AG20443 (cell line): ENCODE measurements around the gene FAM13B.
"Not testable (repeated sequence)": the region's sequence is repeated elsewhere in the genome, so short reads cannot be mapped to it uniquely, and the experiment has no call there.

Experiments used
- DNase-seq: peaks from one replicate; pipeline ENCODE4 v3.0.0; 2012; ENCODE audit warnings: low spot score, mixed read lengths

FAM13B gene

DNA sequence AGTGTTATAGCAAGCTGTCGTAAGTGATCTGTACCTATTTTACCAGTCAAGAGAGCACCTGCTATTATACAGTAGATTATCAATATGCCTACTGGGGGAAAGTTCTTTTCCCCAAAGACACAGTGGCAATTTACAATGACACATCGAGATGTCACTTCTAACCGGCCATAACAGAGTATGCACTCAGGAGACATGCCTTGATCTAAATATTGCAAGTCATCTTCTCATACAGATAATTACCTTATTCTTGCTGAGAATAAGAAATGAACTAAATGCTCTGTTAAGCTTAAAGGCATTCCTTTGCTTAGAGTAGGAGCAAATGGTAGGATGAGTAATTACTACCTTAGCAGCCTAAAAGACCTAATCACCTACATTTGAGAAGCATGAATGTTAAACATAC, 72.1 kb downstream of the FAM13B start:
- no peak for DNase-seq

DNA sequence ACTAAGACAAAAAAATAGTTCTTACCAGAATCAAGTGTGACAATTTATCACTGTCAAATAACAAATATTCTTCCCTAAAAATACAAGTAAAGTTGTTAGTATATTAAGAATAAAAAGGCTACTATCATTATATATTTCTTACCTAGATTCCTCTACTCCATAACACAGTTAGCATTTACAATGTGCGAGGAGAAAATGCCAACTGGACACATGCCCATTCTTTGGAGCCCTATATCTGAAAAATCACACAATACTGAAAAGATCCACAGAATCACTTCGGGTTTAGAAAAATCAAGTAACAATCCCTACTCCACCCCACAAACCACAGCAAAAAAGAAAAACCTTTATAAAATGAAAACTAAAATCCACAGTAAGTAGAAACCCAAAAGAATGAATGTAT, 72.7 kb downstream of the FAM13B start:
- DNase-seq, result no peak

DNA sequence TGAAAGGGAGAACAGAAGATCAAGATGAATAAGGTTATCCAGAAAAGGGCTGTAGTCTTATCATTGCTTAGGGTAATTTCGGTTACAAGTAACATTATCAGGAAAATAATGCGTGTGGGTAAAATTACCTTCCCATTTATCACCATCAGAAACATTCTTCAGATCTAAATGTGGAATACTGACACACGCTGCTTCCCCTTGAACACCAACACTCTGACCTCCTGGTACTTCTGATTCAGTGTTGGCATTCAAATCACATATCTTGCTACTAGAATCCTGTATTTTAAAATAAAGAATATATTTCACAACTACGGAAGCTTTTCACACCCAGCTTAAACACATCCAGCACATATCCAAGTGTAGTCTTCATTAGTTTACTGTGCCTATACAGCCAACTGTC, 73.4 kb downstream of the FAM13B start:
- no peak for DNase-seq

DNA sequence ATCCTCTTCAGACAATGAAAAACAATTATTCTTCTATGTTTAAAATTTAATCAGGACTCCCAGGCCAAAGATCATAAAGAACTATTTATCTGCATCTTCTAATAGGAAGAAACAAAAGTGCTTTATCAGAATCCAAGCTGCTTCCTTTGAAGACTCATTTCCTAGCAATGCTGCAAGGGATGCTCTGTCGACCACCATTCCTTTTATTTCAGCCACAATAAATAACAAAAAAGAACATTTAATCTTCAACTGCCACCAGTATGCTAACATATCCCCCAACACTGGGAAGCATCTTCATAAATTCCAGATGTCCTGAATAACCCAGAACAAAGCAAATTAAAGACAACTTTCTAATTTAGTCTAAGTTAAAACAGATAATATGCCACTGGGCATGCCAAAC, 74.9 kb downstream of the FAM13B start:
- no peak for DNase-seq

DNA sequence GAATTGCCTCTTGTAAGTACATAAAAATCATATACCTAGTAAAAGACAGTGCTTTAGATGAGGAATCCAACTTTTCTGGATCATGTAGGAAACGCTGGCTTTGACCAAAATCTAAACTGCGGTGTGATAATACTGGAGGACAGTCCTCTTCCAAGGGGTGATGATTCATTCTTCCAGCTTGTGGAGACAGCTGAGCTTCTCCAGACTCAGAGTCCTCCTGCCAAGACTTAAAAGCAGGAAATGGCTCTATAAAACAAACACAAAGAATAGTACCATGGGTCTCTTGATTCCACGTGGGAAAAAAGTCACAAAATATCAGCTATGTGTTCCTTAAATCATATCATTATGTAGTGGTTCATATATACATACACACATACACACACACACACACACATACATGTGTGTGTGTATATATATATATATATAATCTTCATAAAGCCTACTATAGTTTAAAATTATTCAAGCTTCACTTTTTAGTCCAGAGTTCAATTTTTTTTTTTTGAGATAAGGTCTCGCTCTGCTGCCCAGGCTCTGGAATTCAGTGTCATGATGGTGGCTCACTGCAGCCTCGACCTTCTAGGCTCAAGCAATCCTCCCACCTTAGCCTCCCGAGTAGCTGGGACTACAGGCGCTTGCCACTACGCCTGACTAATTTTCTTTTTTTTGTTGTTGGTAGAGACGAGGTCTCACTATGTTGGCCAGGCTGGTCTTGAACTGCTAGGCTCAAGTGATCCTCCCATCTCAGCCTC, 78.6 kb downstream of the FAM13B start:
- peak; percentile 86 for DNase-seq

DNA sequence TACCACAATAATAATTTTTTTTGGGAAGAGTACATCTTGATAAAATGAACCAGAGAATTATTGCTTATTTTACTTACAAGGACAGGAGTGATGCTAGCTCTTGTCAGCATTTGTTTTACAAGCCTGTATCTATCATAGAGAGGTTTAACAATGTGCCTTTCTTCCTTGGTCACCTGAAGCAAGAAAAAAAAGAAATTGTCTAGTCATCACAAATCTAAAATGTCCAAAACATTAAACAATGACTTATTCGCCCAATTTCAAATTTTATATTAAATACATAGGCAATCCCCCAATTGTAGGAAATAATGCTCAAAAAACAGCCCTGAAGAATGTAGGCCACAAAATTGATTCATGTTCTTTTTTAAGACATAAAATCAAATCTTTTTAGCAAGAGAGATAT, 87.1 kb downstream of the FAM13B start:
- no peak for DNase-seq

DNA sequence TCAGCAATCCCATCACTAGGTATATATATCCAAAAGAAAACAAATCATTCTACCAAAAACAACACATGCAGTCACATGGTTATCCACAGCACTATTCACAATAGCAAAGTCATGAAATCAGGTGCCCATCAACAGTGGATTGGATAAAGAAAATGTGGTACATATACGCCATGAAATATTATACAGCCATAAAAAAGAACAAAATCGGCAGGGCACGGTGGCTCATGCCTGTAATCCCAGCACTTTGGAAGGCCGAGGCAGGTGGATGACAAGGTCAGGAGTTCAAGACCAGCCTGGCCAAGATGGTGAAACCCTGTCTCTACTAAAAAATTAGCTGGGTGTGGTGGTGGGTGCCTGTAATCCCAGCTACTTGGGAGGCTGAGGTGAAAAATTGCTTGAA, 88.6 kb downstream of the FAM13B start:
- not testable (repeated sequence) for DNase-seq

DNA sequence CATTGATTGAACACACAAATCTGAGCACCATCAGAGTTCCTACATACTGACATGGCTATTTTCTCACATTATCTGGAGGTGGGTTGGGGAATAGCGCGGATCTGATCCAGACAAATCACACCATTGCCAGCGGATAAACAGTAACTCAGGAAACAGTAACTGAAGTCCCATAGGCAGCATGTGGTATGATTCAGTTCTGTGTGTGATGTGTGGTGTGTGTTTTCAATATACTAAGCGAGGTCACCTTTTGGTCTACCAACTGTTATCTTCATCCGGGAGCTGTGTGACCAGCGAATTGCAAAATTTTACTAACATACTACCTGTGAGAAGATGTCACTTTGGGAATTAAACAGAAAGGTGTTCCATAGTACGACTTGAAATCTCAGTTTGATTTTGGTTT, 93.5 kb downstream of the FAM13B start:
- no peak for DNase-seq

DNA sequence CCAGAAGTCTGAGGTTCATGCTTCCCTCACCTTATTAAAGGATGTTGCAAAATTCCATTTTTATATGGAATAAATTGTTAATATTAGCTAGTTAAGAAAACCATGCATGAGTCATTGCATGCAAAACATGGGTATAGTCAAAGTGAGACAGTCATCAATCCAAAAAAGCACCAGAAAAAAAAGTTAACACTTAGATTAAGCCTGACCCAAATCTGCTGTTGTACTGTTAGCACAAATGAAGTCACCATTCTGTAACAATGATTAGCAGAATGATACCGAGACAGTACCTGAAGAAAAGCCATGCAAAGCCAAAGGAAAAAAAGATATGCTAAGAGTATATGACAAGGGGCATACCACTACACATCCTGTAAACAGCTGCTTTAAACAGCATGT, 94.1 kb downstream of the FAM13B start:
- no peak for DNase-seq

DNA sequence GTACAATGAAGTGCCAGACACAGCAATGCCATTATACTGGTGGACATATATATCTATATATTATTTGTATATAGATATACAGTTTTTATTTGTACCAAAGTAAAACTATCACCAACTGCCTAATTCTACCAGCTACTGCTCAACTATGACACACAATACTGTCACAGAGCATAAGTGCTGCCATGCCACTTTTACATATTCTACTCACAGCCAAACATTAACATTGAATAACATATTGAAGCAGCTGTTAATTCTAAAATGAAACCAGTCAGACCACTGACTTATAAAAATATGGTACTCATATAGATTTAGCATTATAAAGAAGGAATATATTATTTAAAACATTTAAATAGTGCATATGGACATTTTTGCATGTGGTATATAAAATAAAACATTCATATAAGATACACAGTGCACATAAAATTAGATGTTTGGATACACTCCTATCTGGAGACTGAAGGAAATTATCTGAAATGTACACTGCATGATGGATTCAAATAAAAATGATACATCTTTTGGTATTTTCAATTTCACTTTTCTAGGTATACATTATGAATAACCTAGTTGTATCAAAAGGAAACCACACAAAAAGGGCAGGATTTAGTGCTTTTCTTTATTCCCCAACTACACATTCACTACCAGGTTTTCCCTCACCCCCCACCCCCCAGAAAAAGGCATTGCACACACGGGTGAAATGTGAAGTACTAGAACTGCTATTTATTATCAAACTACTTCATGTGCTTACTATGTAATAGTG, 94.7 kb downstream of the FAM13B start:
- no peak for DNase-seq

DNA sequence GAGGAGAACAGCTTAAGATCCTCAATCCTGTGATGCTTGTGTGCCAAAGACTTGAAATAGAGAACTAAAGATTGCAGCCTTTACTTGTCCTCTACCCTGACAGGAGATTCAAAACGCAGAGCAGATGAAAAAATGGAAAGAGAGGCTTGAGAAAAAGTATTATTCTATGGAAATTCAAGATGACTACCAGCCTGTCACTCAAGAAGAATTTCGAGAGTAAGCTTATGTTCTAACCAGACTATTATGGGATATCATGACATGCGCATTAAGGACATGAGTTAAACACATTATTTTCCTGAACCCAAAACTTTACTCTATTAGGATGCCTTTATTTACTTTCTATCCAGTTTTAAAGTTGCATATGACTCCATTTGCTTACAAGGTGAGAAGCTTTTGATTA, 97.2 kb downstream of the FAM13B start:
- no peak for DNase-seq

DNA sequence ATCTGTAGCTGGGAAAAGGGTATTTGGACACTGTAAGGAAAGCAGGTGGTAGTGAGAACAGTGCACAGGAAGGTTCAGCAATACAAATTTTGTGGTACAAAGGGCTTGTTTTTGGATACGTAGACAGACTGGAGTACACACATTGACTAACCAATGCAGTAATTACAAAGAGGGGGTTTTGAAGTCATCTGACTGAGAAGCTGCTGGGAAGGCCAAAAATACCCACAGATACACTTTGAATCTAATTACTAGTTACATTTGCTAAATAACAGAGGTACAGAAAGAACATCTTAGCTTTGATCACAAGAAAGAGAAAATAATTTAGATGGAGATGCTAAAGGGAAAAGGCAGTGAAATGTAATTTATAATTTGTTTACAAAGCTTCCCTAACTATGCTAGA, 97.7 kb downstream of the FAM13B start:
- DNase-seq, result no peak

DNA sequence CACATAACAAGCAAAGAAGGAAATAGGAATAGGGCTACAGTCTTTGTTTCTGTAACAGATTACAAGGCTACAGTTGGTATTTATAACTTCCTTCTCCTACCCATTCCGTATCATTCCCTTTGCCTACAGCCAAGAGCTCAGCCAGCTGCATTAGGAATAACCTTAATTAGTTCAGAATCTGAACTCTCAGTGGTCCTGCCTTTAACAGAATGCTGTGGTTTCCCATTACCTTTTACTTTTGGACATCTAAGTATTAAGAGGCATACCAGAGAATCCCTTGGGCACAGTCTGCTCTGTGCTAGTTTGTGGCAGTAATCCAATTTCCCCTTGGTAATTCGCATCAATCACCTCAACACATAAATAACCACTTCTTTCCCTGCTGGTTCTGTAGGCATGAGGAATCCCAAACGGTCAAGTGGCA, 99.4 kb downstream of the FAM13B start:
- DNase-seq, result no peak

DNA sequence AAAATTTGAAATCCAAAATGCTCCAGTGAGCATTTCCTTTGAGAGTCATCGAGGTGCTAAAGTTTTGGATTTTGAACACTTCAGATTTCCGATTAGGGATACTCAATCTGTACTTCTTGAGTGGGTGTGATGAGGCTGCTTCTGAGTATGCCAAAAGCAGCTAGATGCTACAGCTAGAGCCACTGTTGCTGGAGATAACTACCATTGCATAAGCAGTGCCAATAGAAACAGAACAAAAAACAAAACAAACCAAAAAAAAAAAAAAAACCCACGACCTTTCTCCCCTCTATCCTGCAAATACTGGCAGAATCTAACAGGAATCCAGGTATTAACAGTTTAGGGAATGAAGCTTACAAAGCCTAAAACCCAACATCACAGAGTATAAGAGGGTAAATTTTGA, 100.1 kb downstream of the FAM13B start:
- DNase-seq, result no peak

DNA sequence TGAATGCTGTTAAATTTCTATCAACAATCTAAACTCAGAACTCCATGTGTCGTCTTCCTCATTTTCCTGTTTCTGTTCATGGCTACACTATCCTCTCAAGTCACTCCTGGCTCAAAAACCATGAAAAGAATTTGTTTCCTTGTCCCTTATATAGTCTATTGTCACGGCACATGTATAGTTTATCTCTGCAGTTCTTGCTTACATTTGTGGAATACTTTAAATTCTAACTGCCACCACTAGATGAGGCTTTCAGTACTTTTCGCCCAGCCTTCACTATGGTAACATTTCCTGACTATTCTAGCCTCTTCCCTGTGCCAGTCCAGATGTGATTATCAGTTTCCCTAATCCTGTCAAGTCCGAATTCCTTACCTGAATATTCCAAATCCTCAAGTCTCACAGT, 109.0 kb downstream of the FAM13B start:
- no peak for DNase-seq

DNA sequence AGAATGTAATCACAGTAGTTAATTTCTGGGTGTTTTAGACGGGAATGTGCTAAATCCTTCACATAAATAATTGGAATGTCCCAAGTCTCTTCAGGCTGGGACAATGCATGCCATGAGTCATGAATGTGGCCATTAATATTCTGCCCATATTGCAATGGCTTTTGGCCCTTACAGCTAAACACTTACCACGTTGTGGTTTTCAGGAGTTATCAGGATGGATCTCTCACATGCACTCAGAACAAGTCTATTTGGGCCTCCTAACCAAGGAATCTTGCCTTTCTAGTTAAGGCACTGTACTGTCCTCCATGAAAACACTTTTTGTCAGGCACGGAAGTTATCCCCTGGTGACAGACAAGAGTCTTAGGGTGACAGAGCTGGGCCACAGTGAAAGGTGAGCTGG, 110.9 kb downstream of the FAM13B start:
- DNase-seq, result no peak

DNA sequence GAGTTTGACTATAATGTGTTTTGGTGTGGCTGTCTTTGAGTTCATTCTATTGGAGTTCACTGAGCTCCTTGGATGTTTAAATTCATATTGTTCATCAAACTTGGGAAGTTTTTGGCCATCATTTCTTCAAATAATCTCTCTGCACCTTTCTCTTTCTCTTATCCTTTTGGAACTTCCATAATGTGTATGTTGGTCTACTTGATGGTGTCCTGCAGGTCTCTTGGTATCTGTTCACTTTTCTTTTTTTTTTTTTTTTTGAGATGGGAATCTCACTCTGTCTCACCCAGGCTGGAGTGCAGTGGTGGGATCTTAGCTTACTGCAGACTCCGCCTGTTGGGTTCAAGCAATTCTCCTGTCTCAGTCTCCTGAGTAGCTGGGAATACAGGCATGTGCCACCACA, 116.0 kb downstream of the FAM13B start:
- DNase-seq, result no peak

DNA sequence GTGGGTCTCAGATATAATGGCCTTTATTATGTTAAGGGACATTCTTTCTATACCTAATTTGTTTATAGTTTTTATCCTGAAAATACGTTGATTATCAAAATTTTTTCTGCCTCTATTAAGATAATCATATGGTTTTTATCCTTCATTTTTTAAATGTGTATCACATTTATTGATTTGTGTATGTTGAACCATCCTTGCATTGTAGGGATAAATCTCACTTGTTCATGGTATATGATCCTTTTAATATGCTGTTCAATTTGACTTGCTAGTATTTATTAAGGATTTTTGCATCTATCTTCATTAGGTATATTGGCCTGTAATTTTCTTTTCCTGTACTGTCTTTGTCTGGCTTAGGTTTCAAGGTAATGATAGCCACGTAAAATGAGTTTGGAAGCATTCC, 118.1 kb downstream of the FAM13B start:
- DNase-seq, result no peak

DNA sequence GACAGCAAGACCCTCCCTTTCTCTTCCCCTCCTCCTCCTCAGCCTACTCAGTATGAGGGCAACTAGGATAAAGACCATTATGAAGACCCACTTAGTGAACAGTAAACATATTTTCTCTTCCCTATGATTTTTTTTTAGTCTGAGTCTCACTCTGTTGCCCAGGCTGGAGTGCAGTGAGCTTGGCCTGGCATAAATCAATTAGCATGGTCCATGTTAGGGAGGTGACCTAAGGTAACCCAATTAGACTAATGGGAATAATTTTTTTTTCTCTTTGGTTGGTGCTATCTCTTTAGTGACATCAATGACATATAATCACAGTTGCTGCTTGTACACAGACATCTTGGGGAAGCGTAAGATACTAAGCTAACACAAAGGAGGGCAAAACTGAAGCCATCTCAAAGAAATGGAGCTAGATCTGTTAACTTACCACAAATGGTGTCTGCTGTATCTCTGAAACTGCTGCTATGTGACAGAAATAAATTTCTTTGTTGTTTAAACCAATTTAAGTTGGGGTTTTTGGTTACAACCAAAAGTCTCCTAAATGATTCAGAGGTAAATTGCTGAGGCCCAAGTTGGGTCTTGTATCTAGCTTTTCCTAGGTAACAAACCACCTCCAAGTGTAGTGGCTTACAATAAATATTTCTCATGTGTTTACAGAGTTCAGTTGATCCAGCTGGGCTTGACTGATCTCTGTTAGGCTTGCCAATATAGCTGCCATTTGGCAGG, 130.3 kb downstream of the FAM13B start:
- DNase-seq, result no peak

DNA sequence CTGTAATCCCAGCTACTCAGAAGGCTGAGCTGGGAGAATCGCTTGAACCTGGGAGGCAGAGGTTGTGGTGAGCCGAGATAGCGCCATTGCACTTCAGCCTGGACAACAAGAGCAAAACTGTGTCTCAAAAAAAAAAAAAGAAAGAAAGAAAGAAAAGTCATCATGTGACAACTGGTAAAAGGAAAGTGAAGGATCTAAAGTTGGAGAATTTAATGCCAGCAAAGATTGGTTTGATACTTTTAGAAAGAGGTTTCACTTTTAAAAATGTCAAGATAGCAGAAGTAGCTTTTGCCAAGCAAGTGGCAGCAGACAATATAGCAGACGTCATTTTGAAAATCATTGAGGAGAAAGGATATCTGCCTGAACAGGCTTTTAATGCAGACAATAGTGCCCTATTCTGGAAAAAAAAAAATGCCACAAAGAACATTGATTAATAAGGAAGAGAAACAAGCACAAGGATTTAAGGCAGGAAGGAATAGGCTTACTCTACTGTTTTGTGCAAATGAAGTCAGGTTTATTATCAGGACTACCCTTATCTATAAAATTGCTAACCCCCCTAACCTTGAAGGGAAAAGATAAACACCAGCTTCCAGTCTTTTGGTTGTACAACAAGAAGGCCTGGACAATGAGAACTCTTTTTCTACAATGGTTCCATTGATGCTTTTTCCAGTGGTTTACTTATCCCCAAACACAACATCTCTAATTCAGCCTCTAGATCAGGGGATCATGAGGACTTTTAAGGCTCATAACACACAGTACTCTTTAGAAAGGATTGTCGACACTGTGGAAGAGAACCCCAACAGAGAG, 131.7 kb downstream of the FAM13B start:
- DNase-seq, result no peak

DNA sequence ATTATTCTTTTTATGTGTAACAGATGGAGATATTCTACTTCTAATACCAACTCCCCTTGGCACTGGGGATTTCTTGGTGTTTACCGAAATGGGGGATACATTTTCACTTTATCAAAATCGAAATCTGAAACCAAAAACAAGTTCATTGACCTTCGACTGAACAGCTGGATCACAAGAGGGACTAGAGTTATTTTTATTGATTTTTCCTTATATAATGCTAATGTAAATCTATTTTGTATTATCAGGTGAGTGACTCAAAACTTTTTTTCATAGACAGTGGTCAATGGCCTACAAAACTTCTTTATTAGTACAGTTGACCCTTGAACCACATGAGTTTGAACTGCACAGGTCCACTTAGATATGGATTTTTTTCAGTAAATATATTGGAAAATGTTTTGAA, 133.4 kb downstream of the FAM13B start:
- no peak for DNase-seq

DNA sequence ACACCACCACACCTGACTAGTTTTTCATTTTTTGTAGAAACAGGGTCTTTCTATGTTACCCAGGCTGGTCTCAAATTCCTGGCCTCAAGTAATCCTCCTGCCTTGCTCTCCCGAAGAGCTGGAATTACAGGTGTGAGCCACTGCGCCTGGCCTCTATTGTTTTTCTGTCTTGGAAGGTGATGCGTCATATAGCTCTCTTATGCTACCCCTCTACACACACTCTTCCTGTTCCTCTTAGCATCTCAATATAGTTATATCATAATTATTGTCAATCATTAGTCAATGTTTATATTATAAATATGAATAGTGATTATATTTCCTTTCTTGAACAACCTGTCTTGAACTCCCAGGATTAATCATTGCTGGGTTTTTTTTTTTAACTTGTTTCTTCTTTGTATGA, 136.3 kb downstream of the FAM13B start:
- DNase-seq, result no peak
